Osteoblast (primary cell): ENCODE measurements around the gene AS3MT. TPM values are rescaled to one million over a fixed set of nuclear protein-coding genes. Genes with fewer than 3 reads are reported as not detected.

Experiments
- DNase-seq: peaks from one replicate; pipeline ENCODE4 v3.0.0; 2011; ENCODE audit warnings: low spot score, mixed read lengths; ENCODE audit not compliant: insufficient read length; ENCODE audit errors: missing footprints
- H2AFZ ChIP-seq: 2 replicates; pipeline ENCODE4 v1.6.0; 2011; ENCODE audit warnings: mild to moderate bottlenecking, low read length
- H3K27ac ChIP-seq: 2 replicates; pipeline ENCODE4 v1.5.1; 2011; ENCODE audit warnings: mild to moderate bottlenecking, low read depth, low read length, moderate library complexity
- H3K27me3 ChIP-seq: 2 replicates; pipeline ENCODE4 v1.6.0; 2012; ENCODE audit warnings: mild to moderate bottlenecking, control low read depth, inconsistent platforms, low read length, moderate library complexity; ENCODE audit not compliant: insufficient read depth
- H3K36me3 ChIP-seq: 2 replicates; pipeline ENCODE4 v1.5.1; 2011; ENCODE audit warnings: mild to moderate bottlenecking, low read length, control low read depth, moderate library complexity; ENCODE audit not compliant: insufficient read depth
- H3K4me1 ChIP-seq: 2 replicates; pipeline ENCODE4 v1.5.1; 2011; ENCODE audit warnings: mild to moderate bottlenecking, low read length, control low read depth, moderate library complexity; ENCODE audit not compliant: insufficient read depth
- H3K4me2 ChIP-seq: 2 replicates; pipeline ENCODE4 v1.6.0; 2011; ENCODE audit warnings: mild to moderate bottlenecking, low read length; ENCODE audit not compliant: insufficient read depth
- H3K4me3 ChIP-seq: fragments of 200-600 bp; sonication (generic); 3 replicates; pipeline ENCODE4 v1.5.1; 2012; ENCODE audit warnings: mild to moderate bottlenecking, low read length, inconsistent platforms; ENCODE audit not compliant: insufficient read depth
- H3K79me2 ChIP-seq: 2 replicates; pipeline ENCODE4 v1.6.0; 2012; ENCODE audit warnings: mild to moderate bottlenecking, low read length, control low read depth, inconsistent platforms; ENCODE audit not compliant: insufficient read depth
- H3K9me3 ChIP-seq: 2 replicates; pipeline ENCODE4 v1.5.1; 2011; ENCODE audit warnings: low read depth, low read length, control low read depth
- H4K20me1 ChIP-seq: 2 replicates; pipeline ENCODE4 v1.6.0; 2012; ENCODE audit warnings: mild to moderate bottlenecking, low read length, control low read depth; ENCODE audit not compliant: insufficient read depth
- total RNA-seq: library from RNA; depleted of rRNA; stranded (reverse); fragments of >200 nt; gene quantifications from 2 replicates; pipeline ENCODE4 v1.2.3, GENCODE V29; 2012
- TF ChIP-seq, protein P1 (sequence below): IDR thresholded peaks from 2 replicates; pipeline ENCODE4 v1.5.1; 2011; ENCODE audit warnings: mild to moderate bottlenecking, low read depth, low read length, moderate library complexity; ENCODE audit errors: extremely low read depth

Gene AS3MT
- total RNA-seq, 1 donor, result 6.2 TPM

GRCh38 chr10:102894466-102895213 is 25.4 kb downstream of the AS3MT start:
- Histone ChIP-seq H3K4me3 (no peak overlapping the region), H3K27ac (no peak overlapping the region), H3K4me2 (no peak overlapping the region), H3K27me3 (no peaks in the 10 kb centered on the region), H3K36me3 (no peaks in the 10 kb centered on the region), H2AFZ (no peak overlapping the region), H3K4me1 (no peaks in the 10 kb centered on the region), H3K79me2 (no peaks in the 10 kb centered on the region), H4K20me1 (no peaks in the 10 kb centered on the region), H3K9me3 (no peaks in the 10 kb centered on the region)
- no peak for DNase-seq
- TF ChIP-seq, protein P1, sequence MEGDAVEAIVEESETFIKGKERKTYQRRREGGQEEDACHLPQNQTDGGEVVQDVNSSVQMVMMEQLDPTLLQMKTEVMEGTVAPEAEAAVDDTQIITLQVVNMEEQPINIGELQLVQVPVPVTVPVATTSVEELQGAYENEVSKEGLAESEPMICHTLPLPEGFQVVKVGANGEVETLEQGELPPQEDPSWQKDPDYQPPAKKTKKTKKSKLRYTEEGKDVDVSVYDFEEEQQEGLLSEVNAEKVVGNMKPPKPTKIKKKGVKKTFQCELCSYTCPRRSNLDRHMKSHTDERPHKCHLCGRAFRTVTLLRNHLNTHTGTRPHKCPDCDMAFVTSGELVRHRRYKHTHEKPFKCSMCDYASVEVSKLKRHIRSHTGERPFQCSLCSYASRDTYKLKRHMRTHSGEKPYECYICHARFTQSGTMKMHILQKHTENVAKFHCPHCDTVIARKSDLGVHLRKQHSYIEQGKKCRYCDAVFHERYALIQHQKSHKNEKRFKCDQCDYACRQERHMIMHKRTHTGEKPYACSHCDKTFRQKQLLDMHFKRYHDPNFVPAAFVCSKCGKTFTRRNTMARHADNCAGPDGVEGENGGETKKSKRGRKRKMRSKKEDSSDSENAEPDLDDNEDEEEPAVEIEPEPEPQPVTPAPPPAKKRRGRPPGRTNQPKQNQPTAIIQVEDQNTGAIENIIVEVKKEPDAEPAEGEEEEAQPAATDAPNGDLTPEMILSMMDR, result no peak

DNA sequence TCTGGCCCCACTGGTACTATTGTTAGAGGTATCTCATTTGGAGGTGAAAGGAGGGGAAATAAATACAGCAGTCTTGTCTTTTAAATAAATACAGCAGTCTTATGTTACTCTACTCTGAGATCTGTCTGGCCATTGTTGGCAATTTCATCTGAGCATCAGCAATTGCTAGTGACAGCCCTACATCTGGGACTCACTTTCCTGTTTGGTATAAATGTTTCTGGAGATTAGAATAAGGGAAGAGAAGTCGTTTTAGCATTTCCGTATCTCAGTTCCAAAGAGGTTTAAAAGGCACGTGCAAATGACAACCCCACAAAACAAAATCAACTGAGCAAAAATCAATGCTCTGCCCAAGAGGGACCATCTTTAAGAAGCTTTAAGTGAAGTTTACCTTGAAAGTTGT is 30.7 kb downstream of the AS3MT start:
- TF ChIP-seq, protein P1, result no peak
- Histone ChIP-seq H3K4me2 (no peak overlapping the region), H2AFZ (no peak overlapping the region), H3K79me2 (no peaks in the 10 kb centered on the region), H3K4me3 (no peak overlapping the region), H4K20me1 (no peaks in the 10 kb centered on the region), H3K9me3 (no peaks in the 10 kb centered on the region), H3K27ac (no peak overlapping the region), H3K27me3 (no peaks in the 10 kb centered on the region), H3K4me1 (no peaks in the 10 kb centered on the region), H3K36me3 (no peaks in the 10 kb centered on the region)
- no peak for DNase-seq

DNA sequence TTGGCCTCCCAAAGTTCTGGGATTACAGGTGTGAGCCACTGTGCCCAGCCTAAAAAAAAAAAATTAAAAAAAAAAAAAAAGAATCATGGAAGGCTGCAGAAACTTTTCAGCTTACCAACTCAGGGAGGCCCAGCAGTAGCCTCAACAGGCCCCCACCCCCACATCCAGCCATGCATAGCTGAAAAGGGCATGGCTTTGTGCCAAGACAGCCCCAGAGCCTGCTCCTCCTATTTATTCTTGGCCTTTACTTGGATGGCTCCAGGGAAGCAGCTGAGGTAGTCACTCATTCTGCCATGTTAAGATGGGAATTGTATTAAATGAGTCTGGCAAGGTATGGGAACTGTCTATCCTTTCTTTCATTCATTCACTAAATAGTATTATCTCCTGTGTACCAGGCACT is 35.1 kb downstream of the AS3MT start:
- no peaks in the 10 kb centered on the region for H3K79me2 ChIP-seq
- no peak overlapping the region for H2AFZ ChIP-seq
- no peaks in the 10 kb centered on the region for H4K20me1 ChIP-seq
- no peak overlapping the region for H3K27ac ChIP-seq
- no peaks in the 10 kb centered on the region for H3K9me3 ChIP-seq
- H3K4me2 ChIP-seq, result no peak overlapping the region
- H3K4me1 ChIP-seq, result no peaks in the 10 kb centered on the region
- TF ChIP-seq, protein P1, result no peak
- no peak for DNase-seq
- no peaks in the 10 kb centered on the region for H3K27me3 ChIP-seq
- no peaks in the 10 kb centered on the region for H3K36me3 ChIP-seq
- H3K4me3 ChIP-seq, result no peak overlapping the region

GRCh38 chr10:102906507-102906906 is 37.2 kb downstream of the AS3MT start:
- H3K27ac ChIP-seq, result no peak overlapping the region
- H3K9me3 ChIP-seq, result no peaks in the 10 kb centered on the region
- DNase-seq, result no peak
- H3K36me3 ChIP-seq, result no peaks in the 10 kb centered on the region
- H3K4me2 ChIP-seq, result no peak overlapping the region
- no peaks in the 10 kb centered on the region for H3K4me1 ChIP-seq
- H2AFZ ChIP-seq, result no peak overlapping the region
- no peaks in the 10 kb centered on the region for H4K20me1 ChIP-seq
- no peaks in the 10 kb centered on the region for H3K79me2 ChIP-seq
- H3K27me3 ChIP-seq, result no peaks in the 10 kb centered on the region
- no peak overlapping the region for H3K4me3 ChIP-seq
- TF ChIP-seq, protein P1, result no peak
